Measurements from ENCODE around the gene ADARB1.

GRCh38 chr21:45064091-45064490 is 10.3 kb upstream of the ADARB1 start:
- TF ChIP-seq CTCF (IDR thresholded peaks at IDR 0.05) (no peak), EP300 (IDR thresholded peaks at IDR 0.05) (no peak)

Data from ovary (tissue), 3 donors.